ENCODE measurements around the gene ZCCHC7. TPM values are rescaled to one million over a fixed set of nuclear protein-coding genes. Genes with fewer than 3 reads are reported as not detected.

Gene ZCCHC7
- total RNA-seq, 1 experiment from 2014 or later, result 27.9 TPM

- intact Hi-C loops (cut with micrococcal nuclease; ENCODE audit: unreplicated experiment), result no loop called here
- Histone ChIP-seq H3K27ac (ENCODE audit: low read depth, low read length, poor library complexity, severe bottlenecking) (no peak overlapping the region), H3K4me3 (ENCODE audit: low read depth, low read length, poor library complexity, severe bottlenecking) (no peak overlapping the region), H3K27me3 (replicated peaks; ENCODE audit: insufficient read depth, low read depth, low read length, poor library complexity) (no peaks in the 10 kb centered on the region), H3K9me3 (ENCODE audit: low read depth, low read length, poor library complexity, severe bottlenecking) (no peaks in the 10 kb centered on the region), H3K4me1 (ENCODE audit: insufficient read depth, low read length, poor library complexity, severe bottlenecking) (peaks cover 27% of the 10 kb centered on the region), H3K36me3 (ENCODE audit: insufficient read depth, low read length, poor library complexity, severe bottlenecking) (peaks cover 1% of the 10 kb centered on the region)
- DNase-seq (ENCODE audit: low spot score), result no peak
- BruUV-seq (replicated peaks), result no TSS peak
- CTCF ChIA-PET, result no interaction called here
- no peak for TF ChIP-seq EZH2 (IDR thresholded peaks at IDR 0.05; ENCODE audit: borderline replicate concordance, low read depth, low read length, poor library complexity, severe bottlenecking)
- TF ChIP-seq CTCF (conservative IDR thresholded peaks at IDR 0.05; ENCODE audit: low read depth, low read length), result no peak
- POLR2A ChIA-PET (ENCODE audit: low non-redundant PET), result no interaction called here
These were observed 13.8 kb downstream of the ZCCHC7 start for GRCh38 chr9:37134166-37134565.

- Histone ChIP-seq H3K36me3 (ENCODE audit: insufficient read depth, low read length, poor library complexity, severe bottlenecking) (no peaks in the 10 kb centered on the region), H3K4me3 (ENCODE audit: low read depth, low read length, poor library complexity, severe bottlenecking) (no peak overlapping the region), H3K4me1 (ENCODE audit: insufficient read depth, low read length, poor library complexity, severe bottlenecking) (peaks cover 82% of the 10 kb centered on the region), H3K9me3 (ENCODE audit: low read depth, low read length, poor library complexity, severe bottlenecking) (no peaks in the 10 kb centered on the region), H3K27me3 (replicated peaks; ENCODE audit: insufficient read depth, low read depth, low read length, poor library complexity) (no peaks in the 10 kb centered on the region), H3K27ac (ENCODE audit: low read depth, low read length, poor library complexity, severe bottlenecking) (no peak overlapping the region)
- CTCF ChIA-PET, result no interaction called here
- no peak for DNase-seq (ENCODE audit: low spot score)
- POLR2A ChIA-PET (ENCODE audit: low non-redundant PET), result no interaction called here
- intact Hi-C loops (cut with micrococcal nuclease; ENCODE audit: unreplicated experiment), result loop anchor here (10.0 kb wide), 1 partner anchor 124 kb away; no protein-coding TSS in a partner anchor
- no TSS peak for BruUV-seq (replicated peaks)
- TF ChIP-seq CTCF (conservative IDR thresholded peaks at IDR 0.05; ENCODE audit: low read depth, low read length) (no peak), EZH2 (IDR thresholded peaks at IDR 0.05; ENCODE audit: borderline replicate concordance, low read depth, low read length, poor library complexity, severe bottlenecking) (no peak)
These were observed 20.6 kb downstream of the ZCCHC7 start for GRCh38 chr9:37141015-37141414.

- peak overlapping the region; percentile 44 for H3K27ac ChIP-seq (ENCODE audit: low read depth, low read length, poor library complexity, severe bottlenecking)
- no peak overlapping the region for H3K4me3 ChIP-seq (ENCODE audit: low read depth, low read length, poor library complexity, severe bottlenecking)
- CTCF ChIA-PET, result no interaction called here
- no peaks in the 10 kb centered on the region for H3K27me3 ChIP-seq (replicated peaks; ENCODE audit: insufficient read depth, low read depth, low read length, poor library complexity)
- intact Hi-C loops (cut with micrococcal nuclease; ENCODE audit: unreplicated experiment), result loop anchor here (5.0 to 10.0 kb wide), 3 partner anchors 117 to 238 kb away; no protein-coding TSS in a partner anchor
- DNase-seq (ENCODE audit: low spot score), result peak; percentile 42
- POLR2A ChIA-PET (ENCODE audit: low non-redundant PET), result no interaction called here
- H3K9me3 ChIP-seq (ENCODE audit: low read depth, low read length, poor library complexity, severe bottlenecking), result no peaks in the 10 kb centered on the region
- H3K4me1 ChIP-seq (ENCODE audit: insufficient read depth, low read length, poor library complexity, severe bottlenecking), result peaks cover 91% of the 10 kb centered on the region
- BruUV-seq (replicated peaks), result no TSS peak
- TF ChIP-seq CTCF (conservative IDR thresholded peaks at IDR 0.05; ENCODE audit: low read depth, low read length), result no peak
- no peaks in the 10 kb centered on the region for H3K36me3 ChIP-seq (ENCODE audit: insufficient read depth, low read length, poor library complexity, severe bottlenecking)
These were observed 24.4 kb downstream of the ZCCHC7 start for GRCh38 chr9:37144762-37145161.

All from A673 (cell line).